Measurements from ENCODE around the gene TMEM131.

TMEM131 gene

DNA sequence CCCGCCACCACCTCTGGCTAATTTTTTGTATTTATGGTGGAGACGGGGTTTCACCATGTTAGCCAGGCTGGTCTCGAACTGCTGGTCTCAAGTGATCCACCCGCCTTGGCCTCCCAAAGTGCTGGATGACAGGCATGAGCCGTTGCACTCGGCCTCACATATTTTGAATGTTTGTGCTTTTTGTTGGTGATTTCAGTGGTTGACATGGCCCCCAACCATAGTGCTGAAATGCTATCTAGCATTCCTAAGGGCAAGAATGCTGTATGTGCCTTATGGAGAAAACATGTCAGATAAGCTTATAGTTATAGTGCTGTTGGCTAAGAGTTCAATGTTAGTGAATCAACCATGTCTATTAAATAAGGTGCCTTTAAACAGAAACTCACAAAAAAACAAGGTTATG, 273.5 kb downstream of the TMEM131 start:
- TF ChIP-seq GLI2 (tag by site-specific recombination; IDR thresholded peaks at IDR 0.05; ENCODE audit: borderline replicate concordance, low read depth), result no peak
- no peak for TF ChIP-seq ZNF169 (tag by site-specific recombination; IDR thresholded peaks at IDR 0.05)
- TF ChIP-seq, protein P1, sequence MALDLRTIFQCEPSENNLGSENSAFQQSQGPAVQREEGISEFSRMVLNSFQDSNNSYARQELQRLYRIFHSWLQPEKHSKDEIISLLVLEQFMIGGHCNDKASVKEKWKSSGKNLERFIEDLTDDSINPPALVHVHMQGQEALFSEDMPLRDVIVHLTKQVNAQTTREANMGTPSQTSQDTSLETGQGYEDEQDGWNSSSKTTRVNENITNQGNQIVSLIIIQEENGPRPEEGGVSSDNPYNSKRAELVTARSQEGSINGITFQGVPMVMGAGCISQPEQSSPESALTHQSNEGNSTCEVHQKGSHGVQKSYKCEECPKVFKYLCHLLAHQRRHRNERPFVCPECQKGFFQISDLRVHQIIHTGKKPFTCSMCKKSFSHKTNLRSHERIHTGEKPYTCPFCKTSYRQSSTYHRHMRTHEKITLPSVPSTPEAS (tag by site-specific recombination; IDR thresholded peaks at IDR 0.05), result no peak
- TF ChIP-seq ZNF416 (tag by site-specific recombination; IDR thresholded peaks at IDR 0.05), result no peak
- TF ChIP-seq, protein P2, sequence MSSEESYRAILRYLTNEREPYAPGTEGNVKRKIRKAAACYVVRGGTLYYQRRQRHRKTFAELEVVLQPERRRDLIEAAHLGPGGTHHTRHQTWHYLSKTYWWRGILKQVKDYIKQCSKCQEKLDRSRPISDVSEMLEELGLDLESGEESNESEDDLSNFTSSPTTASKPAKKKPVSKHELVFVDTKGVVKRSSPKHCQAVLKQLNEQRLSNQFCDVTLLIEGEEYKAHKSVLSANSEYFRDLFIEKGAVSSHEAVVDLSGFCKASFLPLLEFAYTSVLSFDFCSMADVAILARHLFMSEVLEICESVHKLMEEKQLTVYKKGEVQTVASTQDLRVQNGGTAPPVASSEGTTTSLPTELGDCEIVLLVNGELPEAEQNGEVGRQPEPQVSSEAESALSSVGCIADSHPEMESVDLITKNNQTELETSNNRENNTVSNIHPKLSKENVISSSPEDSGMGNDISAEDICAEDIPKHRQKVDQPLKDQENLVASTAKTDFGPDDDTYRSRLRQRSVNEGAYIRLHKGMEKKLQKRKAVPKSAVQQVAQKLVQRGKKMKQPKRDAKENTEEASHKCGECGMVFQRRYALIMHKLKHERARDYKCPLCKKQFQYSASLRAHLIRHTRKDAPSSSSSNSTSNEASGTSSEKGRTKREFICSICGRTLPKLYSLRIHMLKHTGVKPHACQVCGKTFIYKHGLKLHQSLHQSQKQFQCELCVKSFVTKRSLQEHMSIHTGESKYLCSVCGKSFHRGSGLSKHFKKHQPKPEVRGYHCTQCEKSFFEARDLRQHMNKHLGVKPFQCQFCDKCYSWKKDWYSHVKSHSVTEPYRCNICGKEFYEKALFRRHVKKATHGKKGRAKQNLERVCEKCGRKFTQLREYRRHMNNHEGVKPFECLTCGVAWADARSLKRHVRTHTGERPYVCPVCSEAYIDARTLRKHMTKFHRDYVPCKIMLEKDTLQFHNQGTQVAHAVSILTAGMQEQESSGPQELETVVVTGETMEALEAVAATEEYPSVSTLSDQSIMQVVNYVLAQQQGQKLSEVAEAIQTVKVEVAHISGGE (tag by site-specific recombination; conservative IDR thresholded peaks at IDR 0.05; ENCODE audit: low read depth), result no peak
- TF ChIP-seq ZNF792 (tag by site-specific recombination; IDR thresholded peaks at IDR 0.05), result no peak
- CTCF ChIA-PET, result interaction anchor here (1.2 kb wide), 1 partner anchor 52 kb away, joined by 3 read pairs; no protein-coding TSS in a partner anchor
- Histone ChIP-seq H3K4me1 (ENCODE audit: control insufficient read depth, insufficient read depth, low read length) (no peaks in the 10 kb centered on the region), H3K27ac (ENCODE audit: extremely low read depth, low read depth, low read length) (no peak overlapping the region), H3K9me3 (ENCODE audit: control insufficient read depth, insufficient read depth, low read depth, low read length) (no peaks in the 10 kb centered on the region), H3K36me3 (ENCODE audit: control insufficient read depth in 2 of 2, insufficient read depth in 1 of 2, low read length in 2 of 2) (no peaks in the 10 kb centered on the region), H3K4me3 (ENCODE audit: low read depth, low read length) (no peak overlapping the region)
- POLR2A ChIA-PET, result no interaction called here

DNA sequence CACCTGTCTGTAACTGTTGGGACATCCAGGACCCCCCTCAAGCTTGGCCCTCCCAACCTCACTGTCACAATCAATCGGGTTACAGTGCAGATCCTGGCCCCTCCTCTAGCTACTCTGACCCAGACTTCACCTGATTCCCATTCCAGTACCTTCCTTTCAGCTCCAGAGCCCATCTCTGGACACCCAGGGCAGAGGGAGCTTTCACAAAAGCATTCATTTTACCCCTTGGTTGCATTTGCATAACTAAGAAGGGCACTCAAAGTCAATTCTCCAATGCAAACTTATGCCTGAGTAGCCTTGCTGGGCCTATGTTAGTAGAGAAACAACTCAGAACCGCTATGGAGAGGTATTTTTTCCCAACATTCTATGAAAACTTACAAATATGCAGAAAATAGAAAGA, 275.0 kb downstream of the TMEM131 start:
- H3K9me3 ChIP-seq (ENCODE audit: control insufficient read depth, insufficient read depth, low read depth, low read length), result no peaks in the 10 kb centered on the region
- H3K36me3 ChIP-seq (ENCODE audit: control insufficient read depth in 2 of 2, insufficient read depth in 1 of 2, low read length in 2 of 2), result no peaks in the 10 kb centered on the region
- ChIA-PET CTCF (no interaction called here), POLR2A (no interaction called here)
- H3K27ac ChIP-seq (ENCODE audit: extremely low read depth, low read depth, low read length), result no peak overlapping the region
- TF ChIP-seq ZNF621 (tag by site-specific recombination; IDR thresholded peaks at IDR 0.05) (no peak), ZNF433 (tag by site-specific recombination; IDR thresholded peaks at IDR 0.05; ENCODE audit: low read depth) (no peak), ZNF341 (tag by site-specific recombination; IDR thresholded peaks at IDR 0.05; ENCODE audit: low read depth) (no peak), OSR2 (tag by site-specific recombination; IDR thresholded peaks at IDR 0.05) (no peak), KLF1 (tag by site-specific recombination; IDR thresholded peaks at IDR 0.05) (no peak), ZNF707 (tag by site-specific recombination; IDR thresholded peaks at IDR 0.05) (no peak)
- TF ChIP-seq, protein P3, sequence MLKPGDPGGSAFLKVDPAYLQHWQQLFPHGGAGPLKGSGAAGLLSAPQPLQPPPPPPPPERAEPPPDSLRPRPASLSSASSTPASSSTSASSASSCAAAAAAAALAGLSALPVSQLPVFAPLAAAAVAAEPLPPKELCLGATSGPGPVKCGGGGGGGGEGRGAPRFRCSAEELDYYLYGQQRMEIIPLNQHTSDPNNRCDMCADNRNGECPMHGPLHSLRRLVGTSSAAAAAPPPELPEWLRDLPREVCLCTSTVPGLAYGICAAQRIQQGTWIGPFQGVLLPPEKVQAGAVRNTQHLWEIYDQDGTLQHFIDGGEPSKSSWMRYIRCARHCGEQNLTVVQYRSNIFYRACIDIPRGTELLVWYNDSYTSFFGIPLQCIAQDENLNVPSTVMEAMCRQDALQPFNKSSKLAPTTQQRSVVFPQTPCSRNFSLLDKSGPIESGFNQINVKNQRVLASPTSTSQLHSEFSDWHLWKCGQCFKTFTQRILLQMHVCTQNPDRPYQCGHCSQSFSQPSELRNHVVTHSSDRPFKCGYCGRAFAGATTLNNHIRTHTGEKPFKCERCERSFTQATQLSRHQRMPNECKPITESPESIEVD (tag by site-specific recombination; IDR thresholded peaks at IDR 0.05), result no peak
- TF ChIP-seq, protein P4, sequence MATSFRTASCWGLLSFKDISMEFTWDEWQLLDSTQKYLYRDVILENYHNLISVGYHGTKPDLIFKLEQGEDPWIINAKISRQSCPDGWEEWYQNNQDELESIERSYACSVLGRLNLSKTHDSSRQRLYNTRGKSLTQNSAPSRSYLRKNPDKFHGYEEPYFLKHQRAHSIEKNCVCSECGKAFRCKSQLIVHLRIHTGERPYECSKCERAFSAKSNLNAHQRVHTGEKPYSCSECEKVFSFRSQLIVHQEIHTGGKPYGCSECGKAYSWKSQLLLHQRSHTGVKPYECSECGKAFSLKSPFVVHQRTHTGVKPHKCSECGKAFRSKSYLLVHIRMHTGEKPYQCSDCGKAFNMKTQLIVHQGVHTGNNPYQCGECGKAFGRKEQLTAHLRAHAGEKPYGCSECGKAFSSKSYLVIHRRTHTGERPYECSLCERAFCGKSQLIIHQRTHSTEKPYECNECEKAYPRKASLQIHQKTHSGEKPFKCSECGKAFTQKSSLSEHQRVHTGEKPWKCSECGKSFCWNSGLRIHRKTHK (tag by site-specific recombination; IDR thresholded peaks at IDR 0.05), result no peak
- TF ChIP-seq, protein P5, sequence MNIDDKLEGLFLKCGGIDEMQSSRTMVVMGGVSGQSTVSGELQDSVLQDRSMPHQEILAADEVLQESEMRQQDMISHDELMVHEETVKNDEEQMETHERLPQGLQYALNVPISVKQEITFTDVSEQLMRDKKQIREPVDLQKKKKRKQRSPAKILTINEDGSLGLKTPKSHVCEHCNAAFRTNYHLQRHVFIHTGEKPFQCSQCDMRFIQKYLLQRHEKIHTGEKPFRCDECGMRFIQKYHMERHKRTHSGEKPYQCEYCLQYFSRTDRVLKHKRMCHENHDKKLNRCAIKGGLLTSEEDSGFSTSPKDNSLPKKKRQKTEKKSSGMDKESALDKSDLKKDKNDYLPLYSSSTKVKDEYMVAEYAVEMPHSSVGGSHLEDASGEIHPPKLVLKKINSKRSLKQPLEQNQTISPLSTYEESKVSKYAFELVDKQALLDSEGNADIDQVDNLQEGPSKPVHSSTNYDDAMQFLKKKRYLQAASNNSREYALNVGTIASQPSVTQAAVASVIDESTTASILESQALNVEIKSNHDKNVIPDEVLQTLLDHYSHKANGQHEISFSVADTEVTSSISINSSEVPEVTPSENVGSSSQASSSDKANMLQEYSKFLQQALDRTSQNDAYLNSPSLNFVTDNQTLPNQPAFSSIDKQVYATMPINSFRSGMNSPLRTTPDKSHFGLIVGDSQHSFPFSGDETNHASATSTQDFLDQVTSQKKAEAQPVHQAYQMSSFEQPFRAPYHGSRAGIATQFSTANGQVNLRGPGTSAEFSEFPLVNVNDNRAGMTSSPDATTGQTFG (tag by site-specific recombination; IDR thresholded peaks at IDR 0.05; ENCODE audit: borderline replicate concordance), result no peak
- no peak overlapping the region for H3K4me3 ChIP-seq (ENCODE audit: low read depth, low read length)
- H3K4me1 ChIP-seq (ENCODE audit: control insufficient read depth, insufficient read depth, low read length), result no peaks in the 10 kb centered on the region

All from HEK293 (cell line).